Epithelial cell of proximal tubule (primary cell): ENCODE data around the gene SH3D19. TPM values are rescaled to one million over a fixed set of nuclear protein-coding genes. Genes with fewer than 3 reads are reported as not detected.

Experiments
- total RNA-seq: library from RNA; depleted of rRNA; stranded (reverse); fragments of >200 nt; gene quantifications from 2 replicates; pipeline ENCODE4 v1.2.3, GENCODE V29; 2015

Gene SH3D19
- total RNA-seq, 1 donor from 2014 or later: 14.8 TPM

Other genes with a start within 250 kb of the SH3D19 start
- gene RPS3A, start 226.0 kb downstream of the SH3D19 start, total RNA-seq: 3,250 and 3,667 TPM in 2 replicates
- not detected in 2 replicates for gene PRSS48, start 48.4 kb downstream of the SH3D19 start, total RNA-seq
- gene FHIP1A, start 83.6 kb upstream of the SH3D19 start, total RNA-seq: 8.5 and 17.0 TPM in 2 replicates